GM19372 (cell line): Measurements from ENCODE around the gene RNF220.

ENCODE experiments used
- ATAC-seq: cut with Tn5 transposase; IDR thresholded peaks from one replicate; pipeline ENCODE4 v1.9.1; 2021; ENCODE audit warnings: mild to moderate bottlenecking, low read depth, moderate library complexity; ENCODE audit not compliant: unreplicated experiment

Gene RNF220

GRCh38 chr1:44405031-44405797 is at the start of gene RNF220:
Gene RNF220, plus strand, starts transcription at chr1:44405255.
- no peak for ATAC-seq

GRCh38 chr1:44355582-44356305 is 49.3 kb upstream of the RNF220 start:
- ATAC-seq: no peak

GRCh38 chr1:44357710-44358109 is 47.3 kb upstream of the RNF220 start:
- ATAC-seq: no peak

- ATAC-seq: no peak
Measured at GRCh38 chr1:44359234-44359935, 45.7 kb upstream of the RNF220 start.

- no peak for ATAC-seq
Measured at GRCh38 chr1:44361478-44361877, 43.6 kb upstream of the RNF220 start.

DNA sequence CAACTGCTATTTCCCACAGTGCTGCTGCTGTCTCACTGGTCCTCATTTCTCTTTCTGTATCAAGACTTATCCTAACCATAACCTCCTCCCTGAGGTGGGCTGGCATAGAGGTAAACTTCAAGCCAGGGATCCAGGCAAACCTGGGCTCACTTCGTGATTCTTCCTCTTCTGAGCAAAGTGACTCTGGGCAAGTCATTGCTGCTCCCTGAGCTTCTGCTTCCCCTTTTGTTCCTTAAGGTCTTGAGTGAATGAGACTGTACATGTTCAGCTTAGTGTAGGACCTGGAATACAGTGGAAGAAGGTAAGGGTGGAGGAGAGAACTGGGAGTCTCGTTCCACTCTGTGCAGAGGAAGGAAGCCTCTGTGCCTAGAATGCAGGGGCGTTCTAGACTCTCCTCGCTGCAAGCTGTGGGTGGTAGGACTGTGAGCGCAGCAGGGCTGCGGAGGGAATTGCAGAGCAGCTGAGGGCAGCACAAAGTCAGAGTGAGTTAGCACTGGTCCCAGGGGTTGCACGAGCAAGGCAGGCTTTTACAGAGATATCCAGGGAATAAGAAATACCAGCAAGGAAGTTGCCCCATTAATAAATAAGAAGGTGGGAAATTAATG is 38.6 kb upstream of the RNF220 start:
- ATAC-seq: no peak

DNA sequence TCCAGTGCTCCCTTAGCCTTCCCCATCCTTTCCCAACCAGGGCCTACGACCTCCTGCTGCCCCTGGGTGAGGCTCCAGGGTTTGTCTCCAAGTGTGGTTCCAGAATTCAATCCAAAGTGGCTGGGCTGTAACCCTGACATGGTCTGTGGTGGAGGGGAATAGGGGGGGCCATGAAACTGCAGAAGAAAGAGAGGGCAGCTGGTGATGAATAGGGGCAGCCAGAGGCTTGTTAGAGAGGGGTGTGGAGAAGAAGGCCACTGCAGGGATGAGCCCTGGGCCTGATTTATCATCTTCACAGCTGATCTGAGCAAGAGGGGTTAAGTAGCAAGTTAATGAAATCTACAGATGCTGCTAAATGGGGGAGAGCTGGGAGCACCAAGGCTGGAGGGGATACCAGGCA is 37.1 kb upstream of the RNF220 start:
- ATAC-seq: no peak

DNA sequence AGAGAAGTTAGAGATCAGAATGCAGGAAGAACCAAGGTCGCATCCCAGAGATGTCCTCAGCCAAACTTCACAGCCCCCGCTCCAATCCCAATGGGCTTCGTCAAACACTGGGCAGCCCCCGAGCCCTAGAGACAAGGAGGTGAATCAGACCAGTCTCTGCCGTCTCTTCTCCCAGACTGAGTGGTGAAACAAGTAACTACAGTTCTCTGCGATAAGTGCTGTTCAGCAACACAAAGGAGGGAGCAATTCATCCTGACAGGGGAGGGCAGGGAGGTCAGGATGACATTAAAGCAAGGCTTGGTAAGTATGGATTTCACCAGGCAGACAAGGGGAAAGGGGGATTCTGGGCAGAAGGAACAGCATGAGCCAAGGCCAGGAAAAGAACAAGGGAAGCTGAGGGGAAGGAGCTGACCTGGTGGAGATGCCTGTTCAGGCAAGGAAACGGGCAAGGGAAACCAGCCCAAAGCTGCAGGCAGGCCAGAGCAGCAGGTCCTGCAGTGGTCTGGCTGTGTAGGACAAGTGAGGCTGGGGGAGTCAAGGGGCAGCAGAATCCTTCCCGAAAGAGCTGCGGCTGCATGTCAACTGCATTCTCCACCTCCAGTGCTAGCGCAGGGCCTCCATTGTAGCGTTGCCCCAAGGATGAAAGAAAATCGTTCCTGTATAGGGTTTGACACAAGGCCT is 36.4 kb upstream of the RNF220 start:
- no peak for ATAC-seq

GRCh38 chr1:44371206-44371605 is 33.8 kb upstream of the RNF220 start:
- ATAC-seq: no peak

GRCh38 chr1:44375547-44375946 is 29.5 kb upstream of the RNF220 start:
- ATAC-seq: no peak

DNA sequence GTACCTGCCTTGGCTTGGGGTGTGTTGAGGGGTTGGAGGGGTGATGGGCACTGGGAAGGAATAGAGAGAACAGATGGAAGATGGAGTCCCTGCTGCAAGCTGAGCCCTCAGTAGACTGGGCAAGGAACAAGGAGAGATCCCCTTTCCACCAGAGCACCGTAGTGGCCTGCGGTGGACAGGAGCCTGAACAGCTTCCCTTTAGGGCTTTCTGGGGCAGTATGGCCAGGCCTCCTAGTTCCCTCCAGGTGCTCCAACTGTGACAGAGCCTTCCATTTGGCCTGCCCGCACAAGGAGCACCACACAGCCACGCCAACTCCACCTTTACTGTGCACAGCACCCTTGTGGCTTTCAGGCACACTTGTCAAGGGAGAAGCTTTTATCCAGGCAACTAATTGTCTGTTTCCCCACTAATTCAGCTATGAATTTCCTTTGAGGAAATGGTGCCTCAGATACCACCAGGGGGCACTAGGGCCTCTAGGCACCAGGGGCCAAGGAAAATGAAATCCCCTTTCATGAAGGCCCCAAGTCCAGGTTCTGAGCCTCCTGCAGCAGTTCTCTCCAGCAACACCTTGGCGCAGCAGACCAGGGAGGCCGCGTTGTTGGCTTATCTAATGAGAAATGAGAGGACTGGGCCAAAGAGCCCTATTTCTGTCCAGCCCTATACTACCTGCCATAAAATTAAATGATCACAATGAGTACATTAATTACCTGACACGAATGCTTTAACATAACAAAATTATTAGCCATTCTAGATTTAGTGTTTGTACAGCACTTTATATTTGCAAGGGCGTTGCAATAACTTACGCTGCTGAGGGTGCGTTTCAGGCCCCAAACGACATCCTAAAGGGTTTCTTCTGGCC is 26.9 kb upstream of the RNF220 start:
- no peak for ATAC-seq

- no peak for ATAC-seq
Measured at GRCh38 chr1:44380666-44381177, 24.3 kb upstream of the RNF220 start.

GRCh38 chr1:44388551-44388950 is 16.5 kb upstream of the RNF220 start:
- ATAC-seq: no peak

GRCh38 chr1:44389437-44389836 is 15.6 kb upstream of the RNF220 start:
- ATAC-seq: no peak

GRCh38 chr1:44390277-44390676 is 14.8 kb upstream of the RNF220 start:
- no peak for ATAC-seq

GRCh38 chr1:44401256-44402228 is 3.5 kb upstream of the RNF220 start:
- ATAC-seq: no peak

GRCh38 chr1:44405798-44406736 is 1.0 kb downstream of the RNF220 start:
- ATAC-seq: no peak
